ENCODE measurements around the gene NACC2. TPM values are rescaled to one million over a fixed set of nuclear protein-coding genes. Genes with fewer than 3 reads are reported as not detected.

NACC2 gene
- total RNA-seq, 1 experiment from 2014 or later, result 28.3 TPM

DNA sequence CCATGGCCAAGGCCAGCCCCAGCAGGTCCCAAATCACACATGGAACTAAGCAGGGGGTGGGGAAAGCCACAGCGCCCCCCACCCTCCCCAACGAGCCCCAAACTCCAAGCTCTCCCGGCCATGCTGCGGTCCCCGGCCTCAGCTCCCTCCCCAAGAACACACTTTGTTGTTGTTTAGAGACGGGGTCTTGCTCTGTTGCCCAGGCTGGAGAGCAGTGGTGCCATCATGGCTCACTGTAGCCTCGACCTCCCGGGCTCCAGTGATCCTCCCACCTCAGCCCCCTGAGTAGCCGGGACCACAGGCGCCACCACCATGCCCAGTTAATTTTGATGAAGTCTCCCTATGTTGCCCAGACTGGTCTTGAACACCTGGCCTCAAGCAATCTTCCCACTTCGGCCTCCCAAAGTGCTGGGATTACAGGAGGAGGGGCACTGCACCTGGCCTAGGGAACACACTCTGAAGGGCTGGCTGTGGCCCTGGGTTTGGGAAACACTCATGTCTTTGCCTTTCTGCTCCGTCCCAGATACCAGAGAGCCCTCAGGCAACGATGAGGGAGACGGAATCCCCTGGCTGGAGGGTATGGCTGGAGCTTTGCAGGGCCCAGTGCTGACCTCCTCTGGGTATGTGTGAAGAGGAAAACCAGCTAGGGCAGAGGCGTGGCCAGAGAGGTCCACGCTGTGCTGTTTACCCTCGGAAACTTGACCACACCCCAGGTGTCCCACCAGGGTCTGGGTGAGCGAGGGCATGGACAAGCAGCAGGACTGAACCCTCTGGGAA lies 80.8 kb downstream of the NACC2 start:
- DNase-seq (ENCODE audit: low read depth), result no peak

DNA sequence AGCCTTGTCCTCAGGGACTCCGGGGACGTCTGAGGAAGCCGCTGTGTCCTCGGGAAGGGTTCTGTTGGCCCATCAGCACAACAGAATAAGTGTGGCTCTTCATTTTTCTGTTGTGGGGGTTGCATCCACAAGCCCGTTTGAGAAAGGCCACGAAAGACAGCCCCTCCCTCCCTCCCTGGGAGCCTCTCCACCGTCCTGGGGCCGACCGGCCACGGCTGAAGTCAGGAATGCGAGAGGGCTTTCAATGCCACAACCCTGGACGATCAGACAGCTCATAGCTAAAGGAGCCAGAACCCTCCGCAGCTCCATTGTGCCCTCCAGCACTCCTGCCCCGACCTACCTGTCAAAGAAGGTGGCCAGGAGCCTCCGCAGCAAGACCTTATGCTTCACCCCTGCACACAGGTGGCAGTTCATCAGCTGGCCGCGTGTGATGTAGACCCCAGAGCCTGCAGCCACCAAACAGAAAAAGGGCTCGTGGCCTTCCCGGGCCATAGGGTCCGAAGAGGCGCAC lies 81.5 kb downstream of the NACC2 start:
- DNase-seq (ENCODE audit: low read depth), result no peak

DNA sequence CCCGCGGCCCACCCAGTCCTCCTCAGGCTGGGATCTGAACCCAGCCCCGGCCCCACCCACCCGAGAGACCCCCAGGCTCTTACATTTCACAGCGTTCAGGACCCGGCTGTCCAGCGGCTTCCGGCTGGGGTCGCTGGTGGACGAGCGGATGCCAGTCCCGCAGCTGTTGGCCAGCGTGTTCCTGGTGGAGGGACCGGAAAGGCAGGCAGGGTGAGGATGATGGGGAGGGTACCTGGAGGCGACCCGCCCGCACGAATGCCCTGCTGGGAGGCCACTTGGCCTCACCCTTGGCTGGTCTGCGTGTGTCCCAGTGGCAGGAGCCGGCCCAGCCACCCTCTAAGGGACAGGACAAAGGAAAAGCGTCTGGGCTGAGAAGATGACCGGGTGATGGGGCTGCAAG lies 82.0 kb downstream of the NACC2 start:
- no peak for DNase-seq (ENCODE audit: low read depth)

DNA sequence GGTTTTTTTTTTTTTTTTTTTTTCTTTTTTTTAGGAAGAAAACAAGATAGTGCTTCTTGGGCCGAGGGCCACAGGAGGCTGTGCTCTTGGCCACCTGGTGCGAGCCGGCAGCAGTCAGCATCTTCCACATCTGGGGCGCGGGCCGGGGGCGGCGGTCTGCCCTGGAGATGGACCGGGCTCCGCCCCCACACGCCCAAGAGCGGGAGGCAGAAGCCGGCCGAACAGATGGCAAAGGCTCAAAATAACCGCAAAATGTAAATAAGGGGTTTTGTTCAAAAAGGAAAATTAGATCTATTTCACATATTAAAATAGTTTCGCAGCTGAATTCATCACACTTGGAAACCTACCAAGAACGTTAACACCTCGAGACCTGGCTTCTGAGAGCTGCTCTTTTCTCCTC lies 82.4 kb downstream of the NACC2 start:
- DNase-seq (ENCODE audit: low read depth), result no peak

DNA sequence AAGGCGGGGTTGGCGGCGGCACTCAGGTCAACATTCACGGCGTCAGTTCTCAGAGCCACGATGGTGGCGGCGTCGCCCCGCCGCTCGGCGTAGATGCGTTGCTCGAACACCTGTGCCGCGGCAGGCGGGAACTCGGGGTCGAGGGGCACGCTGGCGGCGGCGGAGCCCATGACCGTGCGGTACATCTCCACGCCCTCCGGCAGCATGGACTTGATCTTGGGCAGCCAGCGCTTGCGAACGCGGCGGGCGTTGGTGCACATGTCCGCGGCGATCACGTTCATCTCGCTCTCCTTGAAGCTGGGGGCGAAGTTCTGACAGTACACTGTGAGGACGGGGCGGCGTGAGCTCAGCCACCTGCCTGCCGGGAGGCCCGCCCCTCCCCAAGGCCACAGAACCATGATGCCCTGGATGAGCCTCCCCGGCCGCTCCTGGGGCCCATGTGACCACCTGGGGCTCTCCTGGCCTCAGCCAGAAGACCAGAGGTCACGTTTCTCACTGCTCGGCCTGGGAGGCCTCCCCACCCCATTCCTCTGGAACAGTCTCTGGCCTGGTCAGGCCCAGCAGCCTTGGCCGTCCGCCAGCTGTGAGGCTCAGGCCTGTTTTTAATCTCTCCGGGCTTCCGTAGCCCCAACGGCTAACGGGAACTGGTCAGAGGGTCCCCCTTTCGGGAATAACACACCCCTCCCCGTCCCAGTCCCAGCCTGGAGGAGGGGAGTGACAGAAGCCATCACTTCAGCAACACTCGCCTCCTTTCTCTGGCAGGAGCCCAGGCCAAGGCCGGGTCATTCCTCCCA lies 83.2 kb downstream of the NACC2 start:
- no peak for DNase-seq (ENCODE audit: low read depth)

DNA sequence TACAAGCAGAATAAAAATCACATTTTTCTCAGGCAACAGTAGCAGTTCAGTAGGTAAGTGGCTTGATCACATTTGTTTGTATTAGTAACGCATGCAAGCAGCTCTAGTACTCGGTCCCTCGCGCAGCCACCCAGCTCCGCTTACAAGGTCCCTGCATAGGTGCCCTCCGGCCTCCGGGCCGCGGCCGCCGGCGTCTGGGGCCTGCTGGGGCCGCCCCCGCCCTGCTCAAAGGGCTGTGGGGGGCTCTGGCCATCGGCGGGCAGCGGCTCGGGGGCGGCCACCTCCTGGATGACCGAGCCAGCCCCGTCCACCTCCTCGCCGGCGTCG lies 83.8 kb downstream of the NACC2 start:
- DNase-seq (ENCODE audit: low read depth), result no peak

DNA sequence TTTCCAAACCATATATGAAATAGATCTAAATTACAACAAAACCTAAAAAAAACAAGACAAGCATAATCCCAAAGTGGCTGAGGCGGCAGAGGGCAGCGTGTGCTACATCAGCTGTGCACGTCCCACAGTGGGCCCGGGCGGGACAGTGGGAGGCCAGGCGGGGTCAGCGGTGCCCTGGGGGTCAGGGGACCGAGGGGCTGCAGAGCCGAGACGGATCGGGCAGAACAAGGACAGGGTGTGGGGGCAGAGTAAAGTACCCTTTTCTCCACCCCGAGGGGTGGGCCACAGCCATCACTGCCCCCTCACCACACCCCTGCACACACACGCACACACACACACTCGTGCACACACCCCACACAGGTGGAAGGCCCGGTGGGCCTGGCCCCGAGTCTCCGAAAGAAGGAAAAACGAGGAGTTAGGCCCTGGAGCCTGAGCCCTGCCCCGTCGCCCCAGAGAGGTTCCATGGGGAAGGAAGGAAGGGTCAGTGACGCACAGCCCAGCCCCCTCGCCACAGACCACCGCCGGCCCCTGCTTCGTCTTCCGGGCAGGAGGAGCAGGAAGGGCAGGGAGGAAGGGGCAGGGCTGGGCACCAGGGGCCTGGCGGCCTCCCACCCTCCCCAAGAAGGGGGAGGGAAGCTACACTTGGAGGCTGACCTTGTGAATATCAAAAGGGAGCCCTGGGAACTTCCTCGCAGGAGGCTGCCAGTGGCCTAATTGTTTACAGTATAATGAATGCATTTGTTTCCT lies 84.3 kb downstream of the NACC2 start:
- DNase-seq (ENCODE audit: low read depth), result no peak

DNA sequence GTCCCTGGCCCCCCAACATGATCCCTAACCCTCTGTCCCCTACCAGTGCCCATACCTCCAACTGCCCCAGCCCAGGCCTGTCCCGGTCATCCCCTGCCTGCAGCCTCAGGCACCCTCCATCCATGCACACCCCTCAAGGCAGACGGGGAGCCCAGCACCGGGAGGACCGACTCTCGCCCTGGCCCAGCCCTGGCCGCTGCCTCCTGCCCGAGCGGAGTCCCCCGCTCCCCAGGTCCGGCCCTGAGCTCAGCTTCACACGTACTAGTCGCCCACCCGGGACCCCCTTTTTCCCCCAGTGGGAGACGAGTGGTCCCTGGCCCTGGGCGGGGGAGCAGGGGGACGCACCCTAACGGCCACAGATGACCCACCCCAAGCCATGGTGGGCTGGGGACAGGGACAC lies 84.9 kb downstream of the NACC2 start:
- no peak for DNase-seq (ENCODE audit: low read depth)

DNA sequence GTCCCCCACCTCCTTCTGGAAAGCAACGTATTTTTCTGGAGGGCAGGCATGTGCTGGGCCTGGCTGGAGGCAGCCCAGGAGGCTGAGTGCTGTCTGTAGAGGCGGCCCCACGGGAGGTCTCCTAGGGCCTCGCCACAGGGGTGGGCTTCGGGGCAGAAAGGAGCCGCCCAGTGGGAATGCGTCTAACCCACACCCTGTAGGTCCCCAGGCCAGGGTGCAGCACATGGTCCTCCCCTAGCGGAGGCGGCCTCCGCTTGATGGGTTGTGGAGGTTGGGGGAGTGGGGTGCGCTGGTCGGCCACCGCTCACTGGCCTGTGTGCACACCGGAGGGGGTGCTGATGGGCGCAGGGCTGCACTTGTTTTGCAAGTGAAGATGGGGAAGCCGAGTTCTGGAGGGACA lies 85.6 kb downstream of the NACC2 start:
- DNase-seq (ENCODE audit: low read depth), result no peak

DNA sequence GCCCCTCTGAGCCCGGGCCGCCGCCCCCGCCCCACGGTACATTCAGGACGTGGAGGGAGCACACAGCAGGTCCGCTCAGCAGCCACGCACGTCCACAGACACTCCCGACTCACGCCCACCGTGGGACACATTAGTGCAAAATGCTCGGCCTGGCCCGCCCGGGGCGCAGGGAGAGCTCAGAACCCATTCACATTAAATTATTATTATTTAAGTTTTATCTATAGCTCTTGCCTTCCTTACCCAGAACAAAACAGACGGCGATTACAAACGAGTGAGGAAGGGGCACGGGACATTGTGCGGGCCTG lies 86.4 kb downstream of the NACC2 start:
- DNase-seq (ENCODE audit: low read depth), result no peak

DNA sequence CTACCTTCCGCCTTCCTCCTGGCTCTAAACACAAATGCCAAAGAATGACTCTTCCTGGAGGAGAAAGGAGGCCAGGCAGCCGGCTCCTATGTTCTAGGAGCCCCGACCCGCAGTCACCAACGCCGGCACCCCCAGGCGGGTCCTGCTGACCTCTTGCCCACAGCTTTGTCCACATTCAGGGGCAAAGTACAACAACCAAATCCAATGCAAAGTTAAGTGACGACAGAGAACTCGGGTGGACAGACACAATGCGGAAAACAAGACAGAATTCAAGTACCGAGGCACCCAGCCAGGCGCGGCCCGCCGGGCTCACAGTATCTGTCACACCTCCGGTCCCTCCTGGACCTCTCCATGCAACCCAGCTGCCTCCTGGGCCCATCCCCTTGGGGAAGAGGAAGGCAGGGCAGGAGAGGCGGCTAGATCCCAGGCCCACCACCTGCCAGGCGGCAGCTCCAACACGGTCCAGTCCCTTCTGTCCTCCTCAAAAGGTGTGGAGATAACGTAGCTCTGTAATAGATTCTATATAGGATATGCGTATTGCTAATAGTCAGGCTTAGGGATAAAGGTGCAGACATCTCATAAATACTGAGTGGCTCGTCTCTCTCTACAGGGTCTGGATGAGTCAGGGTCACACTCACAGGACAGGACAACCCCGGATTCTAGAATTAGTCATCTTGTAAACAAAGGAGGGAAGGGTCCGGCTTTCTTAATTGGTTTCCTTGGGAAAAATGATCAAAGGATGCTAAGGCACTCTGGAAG lies 87.0 kb downstream of the NACC2 start:
- peak; percentile 83 for DNase-seq (ENCODE audit: low read depth)

DNA sequence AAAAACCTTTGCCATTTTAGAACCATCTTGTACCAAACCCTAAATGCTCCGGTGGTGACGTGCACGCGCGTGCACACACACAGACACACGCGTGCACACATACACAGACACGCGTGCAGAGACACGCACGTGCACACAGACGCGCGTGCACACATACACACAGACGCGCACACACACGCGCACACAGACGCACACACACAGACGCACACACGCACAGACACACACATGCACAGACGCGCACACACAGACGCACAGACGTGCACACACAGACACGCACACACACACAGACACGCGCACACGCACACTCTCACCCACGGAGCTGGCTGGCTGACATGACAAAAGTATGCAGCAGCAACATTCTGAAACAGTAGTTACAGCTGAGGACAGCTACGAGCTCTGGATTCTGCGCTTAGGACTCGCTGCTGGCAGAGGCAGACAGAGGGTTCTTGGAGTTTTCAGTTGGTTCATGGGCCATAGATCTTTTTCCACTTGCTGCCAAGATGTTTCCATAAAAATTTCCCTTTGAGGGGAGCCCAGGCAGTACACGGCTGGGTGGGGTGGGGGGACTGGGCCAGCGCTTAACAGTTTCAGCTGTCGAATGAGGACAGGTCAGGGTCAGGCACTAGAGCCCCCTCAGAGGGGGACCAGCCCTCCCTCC lies 87.7 kb downstream of the NACC2 start:
- no peak for DNase-seq (ENCODE audit: low read depth)

DNA sequence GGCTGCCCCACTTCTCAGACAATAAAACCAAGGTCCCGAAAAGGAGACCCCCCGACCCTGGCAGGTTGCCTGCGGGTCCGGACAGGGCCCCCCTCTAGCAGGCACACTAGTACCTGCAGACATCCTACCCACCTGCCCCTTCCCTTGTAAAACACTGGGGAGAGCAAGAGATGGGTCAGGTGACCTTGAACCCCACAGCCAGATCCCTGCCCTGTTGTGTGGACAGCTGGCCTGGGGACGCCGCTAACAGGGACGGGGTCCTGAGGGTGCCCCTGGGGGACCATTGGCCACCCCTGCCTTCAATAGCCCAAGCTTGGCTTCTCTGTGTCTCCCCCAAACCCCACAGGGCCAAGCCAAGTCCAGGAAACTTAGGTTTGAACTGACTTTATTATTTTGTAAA lies 88.9 kb downstream of the NACC2 start:
- no peak for DNase-seq (ENCODE audit: low read depth)

DNA sequence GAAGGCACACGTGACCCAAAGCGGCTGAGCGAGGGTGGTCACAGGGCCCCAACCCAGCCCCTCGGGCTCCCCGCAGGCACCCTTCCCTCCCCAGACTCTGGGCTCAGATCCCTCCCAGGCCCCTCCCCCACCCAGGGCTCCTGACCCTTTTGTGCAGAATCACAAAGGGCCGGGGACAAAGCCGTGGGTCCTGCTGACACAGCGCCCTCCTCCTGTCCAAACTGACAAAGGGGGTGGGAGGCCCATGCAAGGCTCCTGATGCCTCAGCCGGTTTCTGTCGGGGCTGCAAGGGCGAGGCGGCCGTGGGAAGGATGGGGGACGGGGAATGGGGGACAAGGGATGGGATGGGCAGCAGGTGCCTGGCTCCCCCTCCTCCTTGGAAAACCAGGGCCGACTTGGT lies 90.4 kb downstream of the NACC2 start:
- DNase-seq (ENCODE audit: low read depth), result no peak

DNA sequence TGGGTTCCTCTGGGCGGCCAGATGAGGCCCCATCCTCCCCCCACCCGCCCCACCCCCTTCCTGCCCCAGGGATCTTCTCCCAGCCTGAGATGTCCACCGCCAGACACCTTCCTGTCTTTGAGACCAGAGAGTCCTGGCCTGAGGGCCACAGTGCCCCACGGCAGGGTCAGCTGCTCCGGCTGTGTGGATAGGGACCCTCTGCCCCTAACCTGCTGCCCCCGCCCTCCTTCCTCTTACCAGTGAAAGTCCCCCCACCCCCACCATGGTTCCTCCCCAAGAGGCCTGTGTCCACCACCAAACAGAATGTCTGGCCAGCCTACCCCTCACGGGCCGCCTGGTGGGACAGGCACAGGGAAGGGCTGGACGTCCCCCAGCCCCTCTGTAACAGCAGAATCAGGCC lies 90.9 kb downstream of the NACC2 start:
- DNase-seq (ENCODE audit: low read depth), result no peak

DNA sequence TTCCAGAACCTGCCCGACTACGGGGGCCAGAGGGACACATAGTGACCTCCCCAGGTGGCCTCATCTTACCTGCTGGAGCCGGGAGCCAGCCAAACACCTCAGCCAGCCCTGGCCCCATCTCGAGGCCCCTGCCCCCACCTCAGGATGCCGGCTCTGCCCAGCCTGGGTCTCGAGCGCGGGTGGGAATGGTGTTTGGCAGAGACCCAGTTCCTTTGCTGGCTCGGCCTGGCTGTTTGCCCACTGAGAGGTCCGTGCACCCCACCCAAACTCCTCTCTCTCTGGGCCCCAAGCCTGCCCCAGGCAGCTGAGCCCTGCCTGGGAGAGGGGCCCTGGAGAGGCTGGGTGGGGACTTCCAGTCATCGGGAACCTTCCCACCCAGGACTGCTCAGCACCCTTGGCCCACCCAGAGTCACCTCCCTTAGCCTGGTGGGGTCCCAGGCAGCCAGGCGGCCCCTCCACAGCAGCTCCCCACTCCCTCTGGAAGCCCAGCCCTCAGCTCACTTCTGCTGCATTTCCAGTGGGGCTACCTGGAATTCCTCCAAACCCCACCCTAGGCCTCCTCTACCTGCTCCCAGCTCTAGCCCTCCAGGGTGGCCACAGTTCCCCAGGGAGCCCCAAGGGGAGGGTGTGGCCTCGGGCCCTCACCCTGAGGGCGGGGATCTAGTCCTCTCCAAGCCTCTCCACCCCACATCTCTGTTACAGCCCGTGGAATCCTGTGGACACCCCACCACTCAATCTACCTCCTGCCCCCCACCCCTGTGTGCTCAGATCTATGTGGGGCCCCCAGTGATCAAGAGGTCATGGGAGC lies 91.5 kb downstream of the NACC2 start:
- no peak for DNase-seq (ENCODE audit: low read depth)

DNA sequence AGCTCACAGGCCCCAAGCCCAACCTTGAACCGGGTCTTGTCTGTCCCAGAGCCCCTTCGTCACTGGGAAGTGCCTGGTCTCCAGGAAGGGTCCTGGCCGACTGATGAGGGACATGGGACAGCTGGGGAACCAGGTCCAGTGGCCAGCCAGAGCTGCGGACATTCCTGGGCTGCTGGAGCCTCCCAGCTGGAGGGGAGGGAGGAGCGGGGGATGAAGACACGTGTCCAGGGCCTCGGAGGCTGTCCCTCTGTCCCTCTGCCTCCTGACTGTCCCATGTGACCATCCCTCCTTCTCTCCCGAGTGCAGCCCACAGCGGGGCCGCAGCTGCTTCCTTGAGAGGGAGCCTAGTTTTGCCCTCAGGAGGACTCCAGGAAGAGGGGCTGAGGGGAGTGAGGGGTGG lies 92.2 kb downstream of the NACC2 start:
- no peak for DNase-seq (ENCODE audit: low read depth)

DNA sequence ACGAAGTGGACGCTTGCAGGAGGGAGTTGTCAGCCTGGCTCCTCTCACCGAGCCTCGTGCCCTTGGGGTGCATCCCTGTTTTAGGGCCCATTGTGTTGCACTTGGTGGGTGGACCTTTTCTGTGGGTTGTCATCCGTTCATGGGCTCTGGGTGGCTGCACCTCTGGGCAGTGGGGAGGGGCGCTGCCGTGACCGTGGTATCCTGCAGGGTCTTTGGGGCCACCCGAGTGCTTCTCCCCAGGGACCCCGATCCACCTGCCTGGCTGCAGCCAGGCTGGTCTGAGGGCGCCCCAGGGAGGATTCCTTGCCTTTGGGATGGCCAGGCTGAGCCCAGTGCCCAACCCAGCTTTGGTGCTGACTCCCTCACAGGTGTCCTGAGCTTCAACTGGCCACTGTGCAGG lies 92.9 kb downstream of the NACC2 start:
- no peak for DNase-seq (ENCODE audit: low read depth)

DNA sequence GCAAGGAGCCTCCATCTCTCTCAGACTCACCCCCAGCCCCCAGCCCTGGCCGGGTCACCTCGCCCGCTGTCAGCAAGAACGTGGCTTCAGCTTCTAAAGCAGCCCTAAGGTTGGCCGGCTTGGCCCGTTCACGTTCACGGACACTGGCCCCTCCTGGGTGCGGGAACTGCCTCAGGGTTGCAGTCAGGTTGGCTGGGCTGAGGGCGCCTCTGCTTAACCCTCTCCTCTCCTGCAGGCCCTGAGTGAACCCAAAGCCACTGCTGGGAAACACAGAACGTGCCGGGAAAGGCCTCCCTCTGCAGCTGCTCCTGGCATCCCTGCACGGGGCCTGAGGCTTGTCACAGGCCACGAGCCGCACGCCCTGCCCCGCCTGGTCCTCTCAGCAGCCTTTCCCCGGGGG lies 93.9 kb downstream of the NACC2 start:
- DNase-seq (ENCODE audit: low read depth), result no peak

DNA sequence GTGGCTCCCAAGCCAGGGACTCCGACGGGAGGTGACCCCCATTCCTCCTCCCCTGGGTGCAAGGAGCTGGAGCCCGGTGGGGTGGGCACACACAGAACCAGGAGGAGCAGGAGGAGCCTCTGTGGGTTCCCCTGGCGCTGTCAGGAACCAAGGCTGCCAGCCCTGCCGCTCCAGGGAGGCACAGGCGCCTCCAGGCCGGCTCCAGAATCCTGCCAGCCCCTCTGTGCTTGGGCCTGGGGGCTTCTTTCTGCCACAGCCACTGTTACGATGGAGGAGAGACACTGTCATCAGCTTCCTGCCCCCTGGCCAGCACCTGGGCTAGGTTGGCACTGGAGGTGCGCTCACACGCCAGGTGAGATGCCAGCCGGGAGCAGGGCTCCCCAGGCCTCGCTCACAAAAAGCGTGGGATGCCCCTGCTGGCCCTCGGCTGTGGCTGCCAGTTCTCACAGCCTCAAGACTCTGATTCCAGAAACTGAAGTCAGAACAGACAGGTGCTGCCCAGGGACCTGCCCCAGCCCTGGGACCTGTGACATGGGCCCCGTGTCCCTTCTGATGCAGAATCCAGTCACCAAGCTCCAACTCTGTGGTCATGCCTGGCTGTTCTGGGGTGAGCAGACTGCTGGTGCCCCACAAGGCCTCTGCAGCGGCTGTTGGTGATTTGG lies 96.5 kb downstream of the NACC2 start:
- no peak for DNase-seq (ENCODE audit: low read depth)
